Measurements from ENCODE around the gene SYNM. TPM values are rescaled to one million over a fixed set of nuclear protein-coding genes. Genes with fewer than 3 reads are reported as not detected.

SYNM gene
- total RNA-seq, 1 donor from 2014 or later = 53.2 TPM

DNA sequence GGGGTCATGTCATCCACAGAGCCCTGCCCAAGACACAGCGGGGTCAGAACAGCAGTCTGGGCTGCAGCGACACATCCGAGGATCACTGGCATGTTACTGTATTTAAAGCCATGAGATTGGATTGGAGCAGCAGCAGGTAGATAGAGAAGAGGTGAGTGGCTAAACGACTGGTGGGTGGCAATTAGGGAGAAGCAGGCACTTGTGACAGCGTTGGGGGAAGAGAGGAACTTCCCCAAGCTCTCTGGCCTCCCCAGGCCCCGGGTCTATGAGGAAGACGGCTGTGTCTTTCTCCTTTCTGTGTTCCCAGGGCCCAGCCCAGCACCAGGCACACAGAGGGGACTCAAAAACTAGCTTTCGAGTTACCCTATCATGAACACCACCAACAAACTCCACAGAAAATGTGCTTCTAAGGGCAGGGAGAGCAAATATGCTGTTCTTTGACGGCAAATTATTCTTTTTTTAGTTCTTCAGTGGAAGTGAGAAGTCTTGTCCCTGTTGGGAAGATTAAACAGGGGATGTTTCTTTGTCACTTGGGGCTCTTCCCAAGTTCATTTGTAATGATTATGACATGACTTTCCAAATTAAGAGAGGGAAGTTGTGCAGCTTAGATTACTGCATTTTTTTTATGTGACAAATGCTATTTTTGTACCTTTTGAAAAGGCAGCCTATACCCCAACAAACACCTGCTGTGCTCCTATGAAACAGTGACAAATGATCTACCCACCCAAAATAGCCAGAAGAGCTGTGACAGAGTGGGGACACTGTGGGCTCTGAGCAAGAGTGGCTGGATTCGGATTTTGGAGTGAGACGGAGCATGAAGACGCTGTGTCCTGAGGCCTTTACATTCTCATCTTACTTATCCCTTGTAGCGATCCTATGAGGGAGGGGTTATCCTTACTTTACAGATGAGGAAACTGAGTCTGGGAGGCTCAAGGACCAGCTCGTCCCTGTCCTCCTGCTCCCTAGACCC is 7.2 kb upstream of the SYNM start:
- H3K4me1 ChIP-seq (ENCODE audit: control insufficient read depth in 3 of 3, insufficient read depth in 3 of 3, low read length in 3 of 3) = peaks cover 11 to 51% (median 22%) of the 10 kb centered on the region in 3 donors
- H3K4me3 ChIP-seq (ENCODE audit: low read length in 3 of 3) = peak overlapping the region in 2 of 3 donors; percentile 35 to 54
- no peaks in the 10 kb centered on the region for H3K9me3 ChIP-seq (ENCODE audit: control insufficient read depth in 3 of 3, low read length in 3 of 3)
- H3K9ac ChIP-seq (ENCODE audit: low read depth in 1 of 3, low read length in 3 of 3) = peak overlapping the region; percentile 45 to 55 (median 46)
- H3K27ac ChIP-seq (ENCODE audit: low read depth, low read length) = peak overlapping the region; percentile 28
- H3K36me3 ChIP-seq (ENCODE audit: control insufficient read depth in 3 of 3, insufficient read depth in 3 of 3, low read length in 3 of 3) = no peaks in the 10 kb centered on the region
- peaks cover 0 to 6% (median 2%) of the 10 kb centered on the region in 3 donors for H3K27me3 ChIP-seq (ENCODE audit: control insufficient read depth in 3 of 3, insufficient read depth in 3 of 3, low read length in 3 of 3)

DNA sequence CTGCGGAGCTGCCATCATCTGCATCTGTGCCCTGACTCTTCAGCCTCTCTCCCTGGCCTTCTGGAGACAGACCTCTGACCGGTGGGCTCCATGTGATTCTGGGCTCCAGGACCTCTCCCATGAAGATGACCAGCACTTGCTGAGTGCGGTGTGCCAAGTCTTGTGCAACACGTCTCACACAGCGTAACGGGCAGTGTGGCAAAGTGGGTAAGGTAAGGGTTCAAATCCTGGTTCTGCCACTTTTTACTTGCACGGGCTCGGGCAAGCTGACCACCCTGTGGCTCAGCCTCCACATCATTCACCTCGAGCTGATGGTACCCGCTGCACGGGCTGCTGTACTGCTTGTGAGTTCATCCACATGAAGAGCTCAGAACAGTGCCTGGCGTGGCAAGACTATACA is 6.5 kb upstream of the SYNM start:
- Histone ChIP-seq H3K27me3 (ENCODE audit: control insufficient read depth in 3 of 3, insufficient read depth in 3 of 3, low read length in 3 of 3) (peaks cover 0 to 7% (median 2%) of the 10 kb centered on the region in 3 donors), H3K9ac (ENCODE audit: low read depth in 1 of 3, low read length in 3 of 3) (peak overlapping the region; percentile 45 to 55 (median 46)), H3K36me3 (ENCODE audit: control insufficient read depth in 3 of 3, insufficient read depth in 3 of 3, low read length in 3 of 3) (no peaks in the 10 kb centered on the region), H3K4me1 (ENCODE audit: control insufficient read depth in 3 of 3, insufficient read depth in 3 of 3, low read length in 3 of 3) (peaks cover 11 to 53% (median 22%) of the 10 kb centered on the region in 3 donors), H3K4me3 (ENCODE audit: low read length in 3 of 3) (peak overlapping the region in 2 of 3 donors; percentile 35 to 54), H3K9me3 (ENCODE audit: control insufficient read depth in 3 of 3, low read length in 3 of 3) (no peaks in the 10 kb centered on the region), H3K27ac (ENCODE audit: low read depth, low read length) (peak overlapping the region; percentile 28)

- H3K27ac ChIP-seq (ENCODE audit: low read depth, low read length) = peak overlapping the region; percentile 28
- peaks cover 11 to 53% (median 22%) of the 10 kb centered on the region in 3 donors for H3K4me1 ChIP-seq (ENCODE audit: control insufficient read depth in 3 of 3, insufficient read depth in 3 of 3, low read length in 3 of 3)
- no peaks in the 10 kb centered on the region for H3K9me3 ChIP-seq (ENCODE audit: control insufficient read depth in 3 of 3, low read length in 3 of 3)
- peak overlapping the region in 1 of 3 donors; percentile 54 for H3K4me3 ChIP-seq (ENCODE audit: low read length in 3 of 3)
- peak overlapping the region in 2 of 3 donors; percentile 25 to 45 for H3K9ac ChIP-seq (ENCODE audit: low read depth in 1 of 3, low read length in 3 of 3)
- H3K36me3 ChIP-seq (ENCODE audit: control insufficient read depth in 3 of 3, insufficient read depth in 3 of 3, low read length in 3 of 3) = no peaks in the 10 kb centered on the region
- H3K27me3 ChIP-seq (ENCODE audit: control insufficient read depth in 3 of 3, insufficient read depth in 3 of 3, low read length in 3 of 3) = peaks cover 0 to 7% (median 2%) of the 10 kb centered on the region in 3 donors
Measured at GRCh38 chr15:99098991-99099390, 5.9 kb upstream of the SYNM start.

DNA sequence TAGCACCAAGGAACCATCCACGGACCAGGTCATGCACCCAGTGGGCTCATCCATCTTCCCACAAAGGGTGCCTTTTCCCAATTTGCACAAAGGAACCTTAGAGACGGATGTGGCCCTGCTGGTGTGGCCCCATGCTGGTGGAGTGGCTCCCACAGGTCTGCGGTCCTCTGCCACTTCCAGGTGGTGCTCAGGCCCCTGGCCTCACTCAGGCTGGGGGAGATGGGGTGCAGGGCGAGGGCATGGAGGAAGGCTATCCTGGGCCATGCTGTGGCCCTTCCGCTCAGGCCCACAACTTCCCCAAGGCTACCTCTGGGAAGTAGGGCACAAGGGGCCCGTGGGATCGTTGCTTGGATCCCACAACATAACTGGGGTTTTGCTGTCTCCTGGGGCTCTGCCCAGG is 5.2 kb upstream of the SYNM start:
- Histone ChIP-seq H3K9ac (ENCODE audit: low read depth in 1 of 3, low read length in 3 of 3) (no peak overlapping the region), H3K4me3 (ENCODE audit: low read length in 3 of 3) (peak overlapping the region in 2 of 3 donors; percentile 6 to 54), H3K4me1 (ENCODE audit: control insufficient read depth in 3 of 3, insufficient read depth in 3 of 3, low read length in 3 of 3) (peaks cover 11 to 53% (median 22%) of the 10 kb centered on the region in 3 donors), H3K9me3 (ENCODE audit: control insufficient read depth in 3 of 3, low read length in 3 of 3) (no peaks in the 10 kb centered on the region), H3K36me3 (ENCODE audit: control insufficient read depth in 3 of 3, insufficient read depth in 3 of 3, low read length in 3 of 3) (no peaks in the 10 kb centered on the region), H3K27me3 (ENCODE audit: control insufficient read depth in 3 of 3, insufficient read depth in 3 of 3, low read length in 3 of 3) (peaks cover 0 to 7% (median 2%) of the 10 kb centered on the region in 3 donors), H3K27ac (ENCODE audit: low read depth, low read length) (no peak overlapping the region)

DNA sequence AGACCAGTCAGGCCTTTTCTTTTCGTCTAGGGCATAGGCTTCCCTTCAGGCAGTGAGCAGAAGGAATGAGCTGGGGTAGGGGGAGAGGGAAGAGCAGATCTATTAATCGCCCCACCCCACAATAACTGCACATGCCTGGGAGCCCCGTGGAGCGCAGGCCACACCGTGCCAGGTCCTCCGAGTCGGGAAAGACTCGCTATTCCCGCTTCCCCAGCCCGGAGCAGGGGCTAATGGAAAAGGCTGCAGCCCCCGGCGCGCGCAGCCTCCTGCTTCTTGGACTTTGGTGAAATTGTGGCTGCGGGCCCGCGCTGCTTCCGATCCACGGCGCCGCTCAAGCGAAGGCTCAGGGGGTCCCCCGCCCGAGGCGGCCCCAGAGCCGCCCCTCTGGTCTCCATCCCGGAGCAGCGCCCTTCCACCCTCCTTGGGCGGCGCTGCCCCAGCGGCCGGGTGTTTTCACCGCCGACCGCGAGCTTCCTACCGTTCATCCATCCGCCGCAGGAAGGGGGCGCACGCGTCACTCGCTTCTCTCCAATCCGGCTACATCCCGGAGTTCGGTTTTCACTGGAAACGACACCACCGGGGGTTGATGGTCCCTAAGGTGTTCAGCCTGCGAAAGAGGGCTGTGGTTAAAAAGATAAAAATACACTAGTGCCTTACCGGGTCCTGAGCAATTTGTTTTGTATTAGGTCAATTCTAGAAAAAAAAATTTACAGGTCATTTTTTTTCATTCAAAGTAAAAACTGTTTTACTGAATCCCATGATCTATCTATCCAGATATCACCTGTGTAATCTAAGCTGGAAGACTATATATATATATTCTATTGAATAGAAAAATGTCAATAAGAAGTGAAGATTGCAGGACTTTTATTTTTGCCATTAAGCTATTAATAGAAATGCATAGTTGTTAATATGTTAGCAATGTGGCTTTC is 4.4 kb upstream of the SYNM start:
- H3K36me3 ChIP-seq (ENCODE audit: control insufficient read depth in 3 of 3, insufficient read depth in 3 of 3, low read length in 3 of 3) = no peaks in the 10 kb centered on the region
- peak overlapping the region in 2 of 3 donors; percentile 35 to 57 for H3K4me3 ChIP-seq (ENCODE audit: low read length in 3 of 3)
- H3K4me1 ChIP-seq (ENCODE audit: control insufficient read depth in 3 of 3, insufficient read depth in 3 of 3, low read length in 3 of 3) = peaks cover 11 to 53% (median 22%) of the 10 kb centered on the region in 3 donors
- H3K27ac ChIP-seq (ENCODE audit: low read depth, low read length) = no peak overlapping the region
- peak overlapping the region in 2 of 3 donors; percentile 68 to 70 for H3K9ac ChIP-seq (ENCODE audit: low read depth in 1 of 3, low read length in 3 of 3)
- no peaks in the 10 kb centered on the region for H3K9me3 ChIP-seq (ENCODE audit: control insufficient read depth in 3 of 3, low read length in 3 of 3)
- peaks cover 0 to 7% (median 2%) of the 10 kb centered on the region in 3 donors for H3K27me3 ChIP-seq (ENCODE audit: control insufficient read depth in 3 of 3, insufficient read depth in 3 of 3, low read length in 3 of 3)

DNA sequence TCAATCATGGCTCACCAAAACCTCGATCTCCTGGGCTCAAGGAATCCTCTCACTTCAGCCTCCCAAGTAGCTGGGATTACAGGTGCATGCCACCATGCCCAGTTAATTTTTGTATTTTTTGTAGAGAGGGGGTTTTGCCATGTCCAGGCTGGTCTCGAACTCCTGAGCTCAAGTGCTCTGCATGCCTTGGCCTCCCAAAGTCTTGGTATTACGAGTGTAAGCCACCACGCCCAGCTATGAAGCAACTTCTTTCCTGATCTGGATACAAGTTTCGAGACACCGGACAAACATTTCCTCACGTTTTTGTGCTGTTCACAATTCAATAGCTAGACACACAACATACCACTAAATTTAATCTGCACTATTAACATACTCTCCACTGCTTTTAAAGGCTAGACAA is 3.4 kb upstream of the SYNM start:
- no peaks in the 10 kb centered on the region for H3K9me3 ChIP-seq (ENCODE audit: control insufficient read depth in 3 of 3, low read length in 3 of 3)
- no peak overlapping the region for H3K9ac ChIP-seq (ENCODE audit: low read depth in 1 of 3, low read length in 3 of 3)
- no peak overlapping the region for H3K27ac ChIP-seq (ENCODE audit: low read depth, low read length)
- H3K4me3 ChIP-seq (ENCODE audit: low read length in 3 of 3) = no peak overlapping the region
- peaks cover 0 to 7% (median 2%) of the 10 kb centered on the region in 3 donors for H3K27me3 ChIP-seq (ENCODE audit: control insufficient read depth in 3 of 3, insufficient read depth in 3 of 3, low read length in 3 of 3)
- H3K36me3 ChIP-seq (ENCODE audit: control insufficient read depth in 3 of 3, insufficient read depth in 3 of 3, low read length in 3 of 3) = no peaks in the 10 kb centered on the region
- peaks cover 16 to 54% (median 22%) of the 10 kb centered on the region in 3 donors for H3K4me1 ChIP-seq (ENCODE audit: control insufficient read depth in 3 of 3, insufficient read depth in 3 of 3, low read length in 3 of 3)

DNA sequence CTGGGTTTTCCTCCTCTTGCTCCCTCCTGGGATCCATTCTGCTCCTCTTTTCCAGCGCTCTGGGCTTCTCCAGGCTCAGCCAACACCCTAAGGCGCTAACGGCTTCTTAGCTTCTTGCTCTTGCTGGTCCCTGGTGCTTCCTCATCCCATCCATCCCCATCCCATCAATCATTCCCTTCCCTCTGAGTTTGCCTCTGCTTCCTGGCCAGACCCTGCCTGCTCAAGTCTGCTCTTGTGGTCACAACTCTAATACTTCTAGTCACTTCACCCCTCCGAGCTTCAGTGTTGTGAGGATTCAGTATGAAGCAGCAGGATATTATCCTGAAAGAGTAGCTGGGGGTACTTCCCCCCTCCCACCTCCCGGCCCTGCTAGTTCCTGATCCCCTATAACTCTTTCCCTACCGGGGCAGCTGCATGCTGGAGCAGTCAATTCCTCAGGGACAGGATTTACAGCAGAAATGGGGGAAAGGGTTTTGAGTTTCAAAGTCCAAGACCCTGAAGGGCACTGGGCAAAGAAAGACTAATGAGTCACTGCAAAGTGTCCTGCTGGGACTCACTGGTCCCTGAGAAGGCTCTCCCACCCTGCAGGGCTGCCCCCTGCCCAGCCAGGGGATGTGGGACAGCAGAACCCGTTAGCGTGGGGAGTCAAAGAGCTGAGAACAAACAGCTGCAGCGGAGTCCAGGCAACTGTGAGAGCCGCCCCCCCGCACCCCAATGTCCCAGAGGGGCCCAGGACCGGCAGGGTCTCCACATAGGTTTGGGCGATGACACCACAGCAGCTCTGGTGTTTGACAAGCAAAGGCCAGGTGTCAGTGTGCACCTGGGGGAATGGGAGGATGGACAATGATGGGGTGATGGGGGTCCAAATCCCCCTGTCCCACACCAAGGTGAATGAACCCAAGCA is 2.3 kb upstream of the SYNM start:
- no peaks in the 10 kb centered on the region for H3K9me3 ChIP-seq (ENCODE audit: control insufficient read depth in 3 of 3, low read length in 3 of 3)
- H3K4me1 ChIP-seq (ENCODE audit: control insufficient read depth in 3 of 3, insufficient read depth in 3 of 3, low read length in 3 of 3) = peaks cover 16 to 51% (median 20%) of the 10 kb centered on the region in 3 donors
- H3K9ac ChIP-seq (ENCODE audit: low read depth in 1 of 3, low read length in 3 of 3) = peak overlapping the region in 1 of 3 donors; percentile 26
- H3K27ac ChIP-seq (ENCODE audit: low read depth, low read length) = no peak overlapping the region
- peaks cover 0 to 8% (median 3%) of the 10 kb centered on the region in 3 donors for H3K36me3 ChIP-seq (ENCODE audit: control insufficient read depth in 3 of 3, insufficient read depth in 3 of 3, low read length in 3 of 3)
- peaks cover 0 to 7% (median 2%) of the 10 kb centered on the region in 3 donors for H3K27me3 ChIP-seq (ENCODE audit: control insufficient read depth in 3 of 3, insufficient read depth in 3 of 3, low read length in 3 of 3)
- no peak overlapping the region for H3K4me3 ChIP-seq (ENCODE audit: low read length in 3 of 3)

- Histone ChIP-seq H3K27ac (ENCODE audit: low read depth, low read length) (no peak overlapping the region), H3K4me3 (ENCODE audit: low read length in 3 of 3) (no peak overlapping the region), H3K27me3 (ENCODE audit: control insufficient read depth in 3 of 3, insufficient read depth in 3 of 3, low read length in 3 of 3) (peaks cover 0 to 7% (median 2%) of the 10 kb centered on the region in 3 donors), H3K9ac (ENCODE audit: low read depth in 1 of 3, low read length in 3 of 3) (peak overlapping the region in 1 of 3 donors; percentile 26), H3K9me3 (ENCODE audit: control insufficient read depth in 3 of 3, low read length in 3 of 3) (no peaks in the 10 kb centered on the region), H3K4me1 (ENCODE audit: control insufficient read depth in 3 of 3, insufficient read depth in 3 of 3, low read length in 3 of 3) (peaks cover 14 to 50% (median 15%) of the 10 kb centered on the region in 3 donors), H3K36me3 (ENCODE audit: control insufficient read depth in 3 of 3, insufficient read depth in 3 of 3, low read length in 3 of 3) (peaks cover 0 to 8% (median 3%) of the 10 kb centered on the region in 3 donors)
Measured at GRCh38 chr15:99103279-99103678, 1.6 kb upstream of the SYNM start.

All from skeletal muscle tissue (tissue), 4 donors.